Testis (tissue), 2 donors: Measurements from ENCODE around the gene EED.

ENCODE experiments used
- POLR2A ChIP-seq: fragments of 450-650 bp; IDR thresholded peaks from one replicate; pipeline ENCODE4 v1.6.1; 2017; ENCODE audit warnings: antibody characterized with exemption, mild to moderate bottlenecking, moderate library complexity
- TF ChIP-seq, protein P1 (sequence below), 3 experiments: fragments of 450-650 bp in 2 of 3; fragments of 200-600 bp in 1 of 3; sonication (generic) in 1 of 3; IDR thresholded peaks; one replicate each; pipeline ENCODE4 v1.5.1; 2016 to 2019; ENCODE audit warnings: antibody characterized with exemption in 3 of 3, mild to moderate bottlenecking in 2 of 3, moderate library complexity in 1 of 3

- TF ChIP-seq, protein P1, sequence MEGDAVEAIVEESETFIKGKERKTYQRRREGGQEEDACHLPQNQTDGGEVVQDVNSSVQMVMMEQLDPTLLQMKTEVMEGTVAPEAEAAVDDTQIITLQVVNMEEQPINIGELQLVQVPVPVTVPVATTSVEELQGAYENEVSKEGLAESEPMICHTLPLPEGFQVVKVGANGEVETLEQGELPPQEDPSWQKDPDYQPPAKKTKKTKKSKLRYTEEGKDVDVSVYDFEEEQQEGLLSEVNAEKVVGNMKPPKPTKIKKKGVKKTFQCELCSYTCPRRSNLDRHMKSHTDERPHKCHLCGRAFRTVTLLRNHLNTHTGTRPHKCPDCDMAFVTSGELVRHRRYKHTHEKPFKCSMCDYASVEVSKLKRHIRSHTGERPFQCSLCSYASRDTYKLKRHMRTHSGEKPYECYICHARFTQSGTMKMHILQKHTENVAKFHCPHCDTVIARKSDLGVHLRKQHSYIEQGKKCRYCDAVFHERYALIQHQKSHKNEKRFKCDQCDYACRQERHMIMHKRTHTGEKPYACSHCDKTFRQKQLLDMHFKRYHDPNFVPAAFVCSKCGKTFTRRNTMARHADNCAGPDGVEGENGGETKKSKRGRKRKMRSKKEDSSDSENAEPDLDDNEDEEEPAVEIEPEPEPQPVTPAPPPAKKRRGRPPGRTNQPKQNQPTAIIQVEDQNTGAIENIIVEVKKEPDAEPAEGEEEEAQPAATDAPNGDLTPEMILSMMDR (IDR thresholded peaks at IDR 0.05), result no peak
- TF ChIP-seq POLR2A, result no peak
Measured at GRCh38 chr11:86222081-86222480, 22.5 kb upstream of the EED start.
